OCI-LY1 (cell line): ENCODE results near the gene PDE1A.

ENCODE experiments used
- CTCF ChIP-seq: fragments of 200-600 bp; sonication (generic), shearing (Covaris generic); IDR thresholded peaks from 2 replicates; pipeline ENCODE4 v1.5.1; 2017; ENCODE audit warnings: mild to moderate bottlenecking, antibody characterized with exemption, low read length, moderate library complexity, mixed read lengths
- EZH2 ChIP-seq: fragments of 200-600 bp; sonication (generic), shearing (Covaris generic); IDR thresholded peaks from 2 replicates; pipeline ENCODE4 v1.8.0; 2017; ENCODE audit warnings: borderline replicate concordance, mixed run types, mild to moderate bottlenecking, antibody characterized with exemption, low read length, moderate library complexity, mixed read lengths

GRCh38 chr2:182355815-182356214 is 71.0 kb downstream of the PDE1A start:
- TF ChIP-seq CTCF (no peak), EZH2 (no peak)
